GM21723 (cell line): Measurements from ENCODE around the gene DONSON.
A peak's percentile ranks its signal among the peaks of the same experiment; 100 is the strongest.

Experiments used
- ATAC-seq: cut with Tn5 transposase; IDR thresholded peaks from one replicate; pipeline ENCODE4 v1.9.1; 2021; ENCODE audit warnings: mild to moderate bottlenecking, moderate library complexity; ENCODE audit not compliant: unreplicated experiment

Gene DONSON

GRCh38 chr21:33562389-33562788 is 26.1 kb downstream of the DONSON start:
- no peak for ATAC-seq

GRCh38 chr21:33561373-33561772 is 27.1 kb downstream of the DONSON start:
- no peak for ATAC-seq

GRCh38 chr21:33560965-33561364 is 27.5 kb downstream of the DONSON start:
- ATAC-seq: no peak

GRCh38 chr21:33559813-33560212 is 28.7 kb downstream of the DONSON start:
- no peak for ATAC-seq

GRCh38 chr21:33558777-33559421 is 29.6 kb downstream of the DONSON start:
- ATAC-seq: no peak

GRCh38 chr21:33557447-33557846 is 31.0 kb downstream of the DONSON start:
- no peak for ATAC-seq

GRCh38 chr21:33554982-33555344 is 33.5 kb downstream of the DONSON start:
- no peak for ATAC-seq

- no peak for ATAC-seq
Measured at GRCh38 chr21:33554236-33554981, 34.1 kb downstream of the DONSON start.

- ATAC-seq: no peak
Measured at GRCh38 chr21:33552999-33553598, 35.4 kb downstream of the DONSON start.

GRCh38 chr21:33552093-33552998 is 36.1 kb downstream of the DONSON start:
- ATAC-seq: no peak

- ATAC-seq: no peak
Measured at GRCh38 chr21:33551664-33552063, 36.8 kb downstream of the DONSON start.

GRCh38 chr21:33550772-33551660 is 37.5 kb downstream of the DONSON start:
- ATAC-seq: no peak

- no peak for ATAC-seq
Measured at GRCh38 chr21:33549848-33550771, 38.4 kb downstream of the DONSON start.

GRCh38 chr21:33546086-33546485 is 42.4 kb downstream of the DONSON start:
- no peak for ATAC-seq

GRCh38 chr21:33544451-33545195 is 43.9 kb downstream of the DONSON start:
- ATAC-seq: no peak

GRCh38 chr21:33543505-33544129 is 44.9 kb downstream of the DONSON start:
- ATAC-seq: peak; percentile 22

GRCh38 chr21:33542640-33543504 is 45.6 kb downstream of the DONSON start, which contains the start of gene SON:
TSS of gene SON (plus strand) at chr21:33543038. CDS start at chr21:33543093, 55 bp downstream.
- ATAC-seq: peak; percentile 91
